ENCODE measurements around the gene KL.

KL gene

GRCh38 chr13:33016414-33017322, at the start of gene KL:
KL (plus strand) TSS chr13:33016423; CDS start chr13:33016441, 18 bp downstream.
- DNase-seq (ENCODE audit: low read depth in 1 of 2, low spot score in 1 of 2): no peak

GRCh38 chr13:32967584-32968182, 48.5 kb upstream of the KL start:
- DNase-seq (ENCODE audit: low read depth in 1 of 2, low spot score in 1 of 2): no peak

- no peak for DNase-seq (ENCODE audit: low read depth in 1 of 2, low spot score in 1 of 2)
Measured at GRCh38 chr13:32968316-32968715, 47.9 kb upstream of the KL start.

- no peak for DNase-seq (ENCODE audit: low read depth in 1 of 2, low spot score in 1 of 2)
Measured at GRCh38 chr13:32968793-32969192, 47.4 kb upstream of the KL start.

GRCh38 chr13:32969516-32969941, 46.7 kb upstream of the KL start:
- DNase-seq (ENCODE audit: low read depth in 1 of 2, low spot score in 1 of 2): no peak

- no peak for DNase-seq (ENCODE audit: low read depth in 1 of 2, low spot score in 1 of 2)
Measured at GRCh38 chr13:32976056-32976805, 40.0 kb upstream of the KL start.

- no peak for DNase-seq (ENCODE audit: low read depth in 1 of 2, low spot score in 1 of 2)
Measured at GRCh38 chr13:32976912-32977311, 39.3 kb upstream of the KL start.

GRCh38 chr13:32977321-32977720, 38.9 kb upstream of the KL start:
- DNase-seq (ENCODE audit: low read depth in 1 of 2, low spot score in 1 of 2): no peak

- DNase-seq (ENCODE audit: low read depth in 1 of 2, low spot score in 1 of 2): no peak
Measured at GRCh38 chr13:32978278-32978677, 37.9 kb upstream of the KL start.

GRCh38 chr13:32983058-32983457, 33.2 kb upstream of the KL start:
- no peak for DNase-seq (ENCODE audit: low read depth in 1 of 2, low spot score in 1 of 2)

- DNase-seq (ENCODE audit: low read depth in 1 of 2, low spot score in 1 of 2): no peak
Measured at GRCh38 chr13:32984857-32985626, 31.2 kb upstream of the KL start.

- no peak for DNase-seq (ENCODE audit: low read depth in 1 of 2, low spot score in 1 of 2)
Measured at GRCh38 chr13:32986552-32986951, 29.7 kb upstream of the KL start.

- no peak for DNase-seq (ENCODE audit: low read depth in 1 of 2, low spot score in 1 of 2)
Measured at GRCh38 chr13:32987462-32987861, 28.8 kb upstream of the KL start.

GRCh38 chr13:32988608-32989289, 27.5 kb upstream of the KL start:
- DNase-seq (ENCODE audit: low read depth in 1 of 2, low spot score in 1 of 2): no peak

- DNase-seq (ENCODE audit: low read depth in 1 of 2, low spot score in 1 of 2): no peak
Measured at GRCh38 chr13:32989290-32989667, 26.9 kb upstream of the KL start.

GRCh38 chr13:32989942-32990341, 26.3 kb upstream of the KL start:
- DNase-seq (ENCODE audit: low read depth in 1 of 2, low spot score in 1 of 2): no peak

- DNase-seq (ENCODE audit: low read depth in 1 of 2, low spot score in 1 of 2): no peak
Measured at GRCh38 chr13:32993145-32993544, 23.1 kb upstream of the KL start.

- no peak for DNase-seq (ENCODE audit: low read depth in 1 of 2, low spot score in 1 of 2)
Measured at GRCh38 chr13:32997399-32997798, 18.8 kb upstream of the KL start.

GRCh38 chr13:32998966-32999365, 17.3 kb upstream of the KL start:
- no peak for DNase-seq (ENCODE audit: low read depth in 1 of 2, low spot score in 1 of 2)

- DNase-seq (ENCODE audit: low read depth in 1 of 2, low spot score in 1 of 2): no peak
Measured at GRCh38 chr13:33000365-33000764, 15.9 kb upstream of the KL start.

Data from activated T-helper 1 cell treated with anti-CD3 and anti-CD28 coated beads, Interleukin-2, amount 50 U/mL, for 16 hours (primary cell).